ENCODE results near the gene DGKG.

DNA sequence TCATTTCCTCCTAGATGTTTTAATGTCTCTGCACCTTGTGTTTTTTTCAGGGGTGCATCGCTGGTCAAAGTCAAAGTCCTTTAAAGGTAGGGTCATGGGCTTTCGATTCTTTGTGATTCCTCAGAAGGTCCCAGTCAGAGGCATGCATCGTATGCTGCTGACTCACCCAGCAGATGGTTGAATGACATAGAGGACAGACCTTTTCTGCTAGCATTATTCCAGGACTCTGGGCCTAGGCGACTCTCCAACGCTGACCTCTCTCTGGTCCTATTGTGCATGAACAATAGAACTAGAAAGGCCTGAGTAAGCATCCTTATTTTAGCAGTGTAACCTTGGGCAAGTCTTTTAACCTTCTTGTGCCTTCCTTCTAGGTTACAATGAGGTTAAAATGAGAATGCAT lies 75.9 kb downstream of the DGKG start:
- TF ChIP-seq YY1 (IDR thresholded peaks at IDR 0.05; ENCODE audit: insufficient read depth, insufficient read length) = no peak
- TF ChIP-seq ZNF274 (IDR thresholded peaks at IDR 0.05; ENCODE audit: low read depth, low read length) = no peak

Measured in NT2/D1 (cell line).